ENCODE measurements around the gene KRTAP4-8.

KRTAP4-8 gene

GRCh38 chr17:41073676-41074075 lies 24.3 kb downstream of the KRTAP4-8 start:
- Histone ChIP-seq H2AFZ (ENCODE audit: low read depth) (no peak overlapping the region), H3K36me3 (ENCODE audit: insufficient read depth) (no peaks in the 10 kb centered on the region), H3K4me3 (IDR thresholded peaks at IDR 0.05; ENCODE audit: insufficient read depth, low read depth, low read length) (no peak overlapping the region), H3K4me2 (no peak overlapping the region), H3K79me2 (ENCODE audit: insufficient read depth, low read depth) (no peaks in the 10 kb centered on the region), H3K27me3 (ENCODE audit: insufficient read depth, low read depth) (no peaks in the 10 kb centered on the region), H3K9ac (no peak overlapping the region), H4K20me1 (ENCODE audit: insufficient read depth) (no peaks in the 10 kb centered on the region), H3K27ac (no peak overlapping the region), H3K4me1 (ENCODE audit: low read depth, poor library complexity, severe bottlenecking) (no peaks in the 10 kb centered on the region)
- TF ChIP-seq CTCF (conservative IDR thresholded peaks at IDR 0.05; ENCODE audit: low read depth, low read length), result no peak

- no peaks in the 10 kb centered on the region for H3K27me3 ChIP-seq (ENCODE audit: insufficient read depth, low read depth)
- no peaks in the 10 kb centered on the region for H3K79me2 ChIP-seq (ENCODE audit: insufficient read depth, low read depth)
- H4K20me1 ChIP-seq (ENCODE audit: insufficient read depth), result no peaks in the 10 kb centered on the region
- TF ChIP-seq CTCF (conservative IDR thresholded peaks at IDR 0.05; ENCODE audit: low read depth, low read length), result no peak
- no peak overlapping the region for H3K27ac ChIP-seq
- H3K36me3 ChIP-seq (ENCODE audit: insufficient read depth), result no peaks in the 10 kb centered on the region
- no peak overlapping the region for H3K4me2 ChIP-seq
- no peaks in the 10 kb centered on the region for H3K4me1 ChIP-seq (ENCODE audit: low read depth, poor library complexity, severe bottlenecking)
- H3K9ac ChIP-seq, result no peak overlapping the region
- no peak overlapping the region for H2AFZ ChIP-seq (ENCODE audit: low read depth)
- no peak overlapping the region for H3K4me3 ChIP-seq (IDR thresholded peaks at IDR 0.05; ENCODE audit: insufficient read depth, low read depth, low read length)
Measured at GRCh38 chr17:41071606-41072360, 26.2 kb downstream of the KRTAP4-8 start.

GRCh38 chr17:41069031-41069430 lies 28.9 kb downstream of the KRTAP4-8 start:
- Histone ChIP-seq H3K79me2 (ENCODE audit: insufficient read depth, low read depth) (no peaks in the 10 kb centered on the region), H4K20me1 (ENCODE audit: insufficient read depth) (no peaks in the 10 kb centered on the region), H3K4me1 (ENCODE audit: low read depth, poor library complexity, severe bottlenecking) (no peaks in the 10 kb centered on the region), H3K27me3 (ENCODE audit: insufficient read depth, low read depth) (no peaks in the 10 kb centered on the region), H3K9ac (no peak overlapping the region), H3K36me3 (ENCODE audit: insufficient read depth) (no peaks in the 10 kb centered on the region), H3K4me2 (no peak overlapping the region), H2AFZ (ENCODE audit: low read depth) (no peak overlapping the region), H3K27ac (no peak overlapping the region), H3K4me3 (IDR thresholded peaks at IDR 0.05; ENCODE audit: insufficient read depth, low read depth, low read length) (no peak overlapping the region)
- no peak for TF ChIP-seq CTCF (conservative IDR thresholded peaks at IDR 0.05; ENCODE audit: low read depth, low read length)

- Histone ChIP-seq H3K27ac (no peak overlapping the region), H3K4me1 (ENCODE audit: low read depth, poor library complexity, severe bottlenecking) (no peaks in the 10 kb centered on the region), H3K79me2 (ENCODE audit: insufficient read depth, low read depth) (no peaks in the 10 kb centered on the region), H3K9ac (no peak overlapping the region), H2AFZ (ENCODE audit: low read depth) (no peak overlapping the region), H3K4me3 (IDR thresholded peaks at IDR 0.05; ENCODE audit: insufficient read depth, low read depth, low read length) (no peak overlapping the region), H3K27me3 (ENCODE audit: insufficient read depth, low read depth) (no peaks in the 10 kb centered on the region), H3K36me3 (ENCODE audit: insufficient read depth) (no peaks in the 10 kb centered on the region), H3K4me2 (no peak overlapping the region), H4K20me1 (ENCODE audit: insufficient read depth) (no peaks in the 10 kb centered on the region)
- TF ChIP-seq CTCF (conservative IDR thresholded peaks at IDR 0.05; ENCODE audit: low read depth, low read length), result no peak
Measured at GRCh38 chr17:41067281-41067680, 30.7 kb downstream of the KRTAP4-8 start.

Measured in KMS-11 (cell line).